Measurements from ENCODE around the gene PLIN1.
"Not testable (repeated sequence)": the region's sequence is repeated elsewhere in the genome, so short reads cannot be mapped to it uniquely, and the experiment has no call there.

PLIN1 gene, protein sequence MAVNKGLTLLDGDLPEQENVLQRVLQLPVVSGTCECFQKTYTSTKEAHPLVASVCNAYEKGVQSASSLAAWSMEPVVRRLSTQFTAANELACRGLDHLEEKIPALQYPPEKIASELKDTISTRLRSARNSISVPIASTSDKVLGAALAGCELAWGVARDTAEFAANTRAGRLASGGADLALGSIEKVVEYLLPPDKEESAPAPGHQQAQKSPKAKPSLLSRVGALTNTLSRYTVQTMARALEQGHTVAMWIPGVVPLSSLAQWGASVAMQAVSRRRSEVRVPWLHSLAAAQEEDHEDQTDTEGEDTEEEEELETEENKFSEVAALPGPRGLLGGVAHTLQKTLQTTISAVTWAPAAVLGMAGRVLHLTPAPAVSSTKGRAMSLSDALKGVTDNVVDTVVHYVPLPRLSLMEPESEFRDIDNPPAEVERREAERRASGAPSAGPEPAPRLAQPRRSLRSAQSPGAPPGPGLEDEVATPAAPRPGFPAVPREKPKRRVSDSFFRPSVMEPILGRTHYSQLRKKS

DNA sequence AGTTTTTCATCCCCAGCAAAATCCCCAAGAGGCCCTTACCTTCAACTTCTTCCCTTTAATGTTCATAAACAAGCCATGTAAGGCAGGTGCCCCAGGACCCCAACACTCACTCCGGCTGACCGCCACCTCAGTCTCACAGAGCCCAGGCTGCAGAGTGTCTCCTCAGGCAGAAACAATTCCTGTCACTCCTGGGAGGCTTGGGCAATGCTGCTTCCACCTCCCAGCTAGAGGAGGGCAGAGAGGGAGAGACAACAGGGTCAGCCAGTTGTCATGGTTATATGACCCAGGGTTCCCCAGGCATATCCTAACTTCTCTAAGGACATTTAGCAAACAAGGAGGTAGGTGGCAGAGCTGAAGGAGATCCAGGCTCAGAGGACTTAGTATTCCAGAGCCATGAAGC is at the start of gene PLIN1:
Gene PLIN1 (minus strand): TSS at position 156 of the 400 bp plus-strand sequence. CDS start 1,878 bp downstream, outside the sequence.
- DNase-seq (ENCODE audit: low spot score) = no peak

- DNase-seq (ENCODE audit: low spot score) = no peak
Observed at GRCh38 chr15:89728254-89728653, 49.1 kb upstream of the PLIN1 start.

DNA sequence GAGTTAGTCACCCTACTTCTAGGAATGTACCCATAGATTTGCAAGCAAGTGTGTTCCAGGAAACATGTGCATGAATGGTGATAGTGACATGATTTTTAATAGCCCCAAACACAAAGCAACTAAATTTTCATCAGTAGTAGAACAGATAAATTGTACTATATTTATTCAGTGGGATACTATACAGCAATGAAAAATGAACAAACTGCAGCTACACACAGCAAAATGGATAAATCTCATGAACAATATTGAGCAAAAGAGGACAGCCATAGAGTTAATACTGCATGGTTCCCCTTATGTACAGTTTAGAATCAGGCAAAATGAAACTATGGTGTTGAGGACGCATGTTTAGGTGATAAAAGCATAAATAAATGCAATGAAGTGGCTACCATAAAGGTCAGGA is 45.9 kb upstream of the PLIN1 start:
- DNase-seq (ENCODE audit: low spot score) = no peak

GRCh38 chr15:89724621-89725020 is 45.5 kb upstream of the PLIN1 start:
- no peak for DNase-seq (ENCODE audit: low spot score)

- no peak for DNase-seq (ENCODE audit: low spot score)
Observed at GRCh38 chr15:89723031-89723430, 43.9 kb upstream of the PLIN1 start.

DNA sequence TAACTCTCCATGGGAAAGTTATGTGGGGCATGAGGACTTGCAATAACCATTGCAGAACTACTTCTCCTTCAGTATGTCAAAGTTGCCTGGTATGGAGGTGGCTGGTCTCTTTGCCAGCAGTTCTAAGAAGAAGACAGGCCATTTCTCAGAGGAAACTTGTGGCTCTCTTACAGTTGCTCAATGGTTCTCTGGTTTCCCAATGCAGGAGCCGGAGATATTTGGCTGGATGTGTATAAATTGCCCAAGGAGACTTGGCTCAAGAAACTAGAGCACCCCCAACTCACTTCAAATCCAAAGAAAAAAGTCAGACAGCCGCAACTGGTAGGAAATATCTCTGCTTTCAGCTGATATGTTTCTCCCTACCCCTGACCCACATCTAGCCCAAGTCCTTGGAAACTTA is 35.6 kb upstream of the PLIN1 start:
- no peak for DNase-seq (ENCODE audit: low spot score)

DNA sequence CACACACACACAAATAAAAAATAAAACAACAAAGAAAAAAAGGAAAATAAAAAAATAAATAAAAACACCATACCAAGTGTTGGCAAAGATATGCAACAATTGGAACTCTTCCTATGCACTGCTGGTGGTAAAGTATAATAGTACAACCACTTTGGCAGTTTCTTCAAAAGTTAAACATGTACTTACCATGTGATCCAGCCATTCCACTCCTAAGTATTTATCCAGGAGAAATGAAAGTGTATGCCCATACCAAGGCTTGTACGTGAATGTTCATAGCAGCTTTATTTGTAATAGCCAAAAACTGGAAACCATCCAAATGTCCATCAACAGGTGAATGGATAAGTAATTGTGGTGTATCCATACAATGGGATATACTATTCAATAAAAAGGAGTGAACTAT is 28.4 kb upstream of the PLIN1 start:
- no peak for DNase-seq (ENCODE audit: low spot score)

GRCh38 chr15:89704411-89704810 is 25.2 kb upstream of the PLIN1 start:
- no peak for DNase-seq (ENCODE audit: low spot score)

GRCh38 chr15:89695198-89695597 is 16.0 kb upstream of the PLIN1 start:
- DNase-seq (ENCODE audit: low spot score) = no peak

DNA sequence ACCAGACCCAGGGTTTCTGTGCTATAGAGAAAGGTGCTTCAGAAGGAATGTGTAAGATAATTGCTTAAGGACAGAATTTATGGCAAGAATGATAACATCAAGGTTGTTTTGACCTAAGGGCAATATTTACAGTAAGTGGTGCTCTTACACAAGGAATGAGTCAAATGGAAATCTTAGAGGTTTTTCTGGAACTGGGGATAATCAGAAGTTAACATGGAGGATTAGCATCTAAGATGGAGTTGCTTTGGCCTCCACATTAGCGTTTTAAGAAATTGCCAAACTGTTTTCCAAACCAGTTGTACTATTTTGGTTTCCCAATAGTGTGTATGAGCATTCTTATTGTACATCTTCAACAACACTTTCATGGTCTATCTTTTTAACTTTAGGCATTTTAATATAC is 14.5 kb upstream of the PLIN1 start:
- DNase-seq (ENCODE audit: low spot score) = no peak

GRCh38 chr15:89693091-89693490 is 13.9 kb upstream of the PLIN1 start:
- no peak for DNase-seq (ENCODE audit: low spot score)

- DNase-seq (ENCODE audit: low spot score) = peak; percentile 84
Observed at GRCh38 chr15:89690276-89691218, 11.4 kb upstream of the PLIN1 start, which contains the start of the genes PEX11A and WDR93. PEX11A (minus strand) TSS chr15:89690754; CDS start chr15:89690632, 122 bp downstream. WDR93 (plus strand) TSS chr15:89690811; CDS start chr15:89701747, 10,936 bp downstream.

GRCh38 chr15:89689930-89690275 is 10.7 kb upstream of the PLIN1 start:
- DNase-seq (ENCODE audit: low spot score) = not testable (repeated sequence)

DNA sequence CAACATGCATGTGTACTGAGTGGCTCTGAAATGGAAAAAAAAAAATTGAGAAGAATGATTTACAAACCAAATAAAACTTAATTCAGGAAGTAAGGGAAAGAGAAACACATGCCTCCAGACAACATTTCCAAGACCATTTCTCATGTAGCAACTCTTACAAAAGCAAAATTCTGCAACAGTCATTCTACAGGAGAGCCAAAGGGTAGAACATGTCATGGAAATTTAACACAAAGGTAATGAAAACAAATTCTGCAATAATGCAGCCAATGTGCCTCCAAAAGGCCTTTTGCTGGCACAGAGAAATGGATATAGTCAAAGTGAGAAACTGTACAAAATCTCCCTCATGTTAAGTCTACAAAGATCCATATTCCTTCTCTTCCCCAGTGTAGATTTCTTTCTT is 7.4 kb upstream of the PLIN1 start:
- DNase-seq (ENCODE audit: low spot score) = no peak

- no peak for DNase-seq (ENCODE audit: low spot score)
Observed at GRCh38 chr15:89685995-89686394, 6.8 kb upstream of the PLIN1 start.

- no peak for DNase-seq (ENCODE audit: low spot score)
Observed at GRCh38 chr15:89681146-89681545, 2.0 kb upstream of the PLIN1 start.

DNA sequence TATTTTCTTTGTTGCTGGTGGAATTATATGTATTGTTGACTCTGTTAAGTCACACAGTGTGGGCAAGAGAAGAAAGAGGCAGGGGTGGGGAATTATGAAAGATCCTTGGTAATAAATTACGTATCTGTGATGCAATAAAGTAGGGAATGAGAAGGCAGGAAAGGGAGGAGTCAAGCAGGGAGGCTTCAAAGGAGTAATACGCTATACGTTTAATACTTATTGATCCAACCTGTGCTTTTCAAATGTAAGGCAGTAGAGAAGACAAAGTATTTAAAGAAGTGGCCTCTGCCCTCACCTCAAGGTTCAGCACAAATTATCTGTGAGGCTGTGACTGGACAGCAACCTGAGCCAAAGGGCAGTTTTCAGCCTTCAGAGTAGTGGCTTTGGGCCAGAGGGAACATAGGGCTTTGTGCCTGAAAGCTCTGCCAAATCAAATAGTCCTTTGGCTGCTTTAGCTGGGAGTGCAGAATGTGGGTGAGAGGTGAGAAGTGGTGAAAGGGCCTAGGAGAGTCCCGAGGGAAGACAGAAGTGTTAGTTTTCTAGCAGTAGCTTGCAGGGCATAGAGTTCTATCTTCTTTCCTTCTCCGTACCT is 1.2 kb upstream of the PLIN1 start:
- no peak for DNase-seq (ENCODE audit: low spot score)

GRCh38 chr15:89677381-89677780 is 1.8 kb downstream of the PLIN1 start:
- no peak for DNase-seq (ENCODE audit: low spot score)

GRCh38 chr15:89675606-89676005 is 3.6 kb downstream of the PLIN1 start:
- DNase-seq (ENCODE audit: low spot score) = no peak

- DNase-seq (ENCODE audit: low spot score) = no peak
Observed at GRCh38 chr15:89674526-89674925, 4.6 kb downstream of the PLIN1 start.

DNA sequence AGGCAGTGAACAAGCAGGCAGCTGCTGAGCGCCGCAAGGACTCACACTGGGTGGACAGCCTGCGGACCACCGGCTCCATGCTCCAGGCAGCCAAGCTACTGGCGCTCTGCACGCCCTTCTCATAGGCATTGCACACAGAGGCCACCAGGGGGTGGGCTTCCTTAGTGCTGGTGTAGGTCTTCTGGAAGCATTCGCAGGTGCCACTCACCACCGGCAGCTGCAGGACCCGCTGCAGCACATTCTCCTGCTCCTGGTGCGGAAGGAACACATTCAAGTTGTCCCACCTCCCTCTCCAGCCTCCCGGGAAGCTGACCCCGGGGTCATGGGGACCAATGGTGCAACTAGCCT is 6.0 kb downstream of the PLIN1 start:
- DNase-seq (ENCODE audit: low spot score) = peak; percentile 68
